ENCODE results near the gene IL1RAPL1. TPM values are rescaled to one million over a fixed set of nuclear protein-coding genes. Genes with fewer than 3 reads are reported as not detected.

IL1RAPL1 gene
- total RNA-seq, 4 donors from 2014 or later, result 8.2 to 10.9 (median 8.8) TPM

- H3K9me3 ChIP-seq, result peaks cover 0 to 5% (median 2%) of the 10 kb centered on the region in 4 donors
- H3K4me3 ChIP-seq, result no peak overlapping the region
- H3K36me3 ChIP-seq, result no peaks in the 10 kb centered on the region
- H3K27me3 ChIP-seq, result no peaks in the 10 kb centered on the region
- H3K4me1 ChIP-seq, result no peaks in the 10 kb centered on the region
- no peak overlapping the region for H3K27ac ChIP-seq
- DNase-seq (ENCODE audit: low spot score in 2 of 2), result no peak
- WGBS, 2 donors, result 46 to 60% methylated on average over 1 of the region's 1 CpG
- TF ChIP-seq CTCF (IDR thresholded peaks at IDR 0.05) (no peak), POLR2A (IDR thresholded peaks at IDR 0.05) (no peak), EP300 (IDR thresholded peaks at IDR 0.05) (no peak)
Observed at GRCh38 chrX:28552882-28553829, 34.1 kb upstream of the IL1RAPL1 start.

GRCh38 chrX:28576117-28576516 is 11.1 kb upstream of the IL1RAPL1 start:
- H3K36me3 ChIP-seq, result no peaks in the 10 kb centered on the region
- no peak overlapping the region for H3K4me3 ChIP-seq
- H3K27ac ChIP-seq, result no peak overlapping the region
- no peaks in the 10 kb centered on the region for H3K4me1 ChIP-seq
- no peaks in the 10 kb centered on the region for H3K27me3 ChIP-seq
- no peak for DNase-seq (ENCODE audit: low spot score in 2 of 2)
- 44 to 54% methylated on average over 3 of the region's 3 CpGs for WGBS, 2 donors
- TF ChIP-seq EP300 (IDR thresholded peaks at IDR 0.05) (no peak), POLR2A (IDR thresholded peaks at IDR 0.05) (no peak), CTCF (IDR thresholded peaks at IDR 0.05) (no peak)
- H3K9me3 ChIP-seq, result no peaks in the 10 kb centered on the region

GRCh38 chrX:28581522-28581921 is 5.7 kb upstream of the IL1RAPL1 start:
- DNase-seq (ENCODE audit: low spot score in 2 of 2), result no peak
- TF ChIP-seq POLR2A (IDR thresholded peaks at IDR 0.05) (no peak), EP300 (IDR thresholded peaks at IDR 0.05) (no peak), CTCF (IDR thresholded peaks at IDR 0.05) (no peak)
- peaks cover 0 to 8% of the 10 kb centered on the region in 2 donors for H3K27me3 ChIP-seq
- H3K36me3 ChIP-seq, result no peaks in the 10 kb centered on the region
- H3K9me3 ChIP-seq, result no peaks in the 10 kb centered on the region
- no peak overlapping the region for H3K27ac ChIP-seq
- no peaks in the 10 kb centered on the region for H3K4me1 ChIP-seq
- H3K4me3 ChIP-seq, result no peak overlapping the region

- TF ChIP-seq CTCF (IDR thresholded peaks at IDR 0.05) (no peak), POLR2A (IDR thresholded peaks at IDR 0.05) (no peak), EP300 (IDR thresholded peaks at IDR 0.05) (no peak)
- Histone ChIP-seq H3K4me3 (no peak overlapping the region), H3K27me3 (peaks cover 0 to 12% of the 10 kb centered on the region in 2 donors), H3K4me1 (no peaks in the 10 kb centered on the region), H3K36me3 (no peaks in the 10 kb centered on the region), H3K27ac (no peak overlapping the region), H3K9me3 (no peaks in the 10 kb centered on the region)
- no peak for DNase-seq (ENCODE audit: low spot score in 2 of 2)
- WGBS, 2 donors, result 46 to 51% methylated on average over 4 of the region's 4 CpGs
Observed at GRCh38 chrX:28582511-28582910, 4.7 kb upstream of the IL1RAPL1 start.

GRCh38 chrX:28584025-28584424 is 3.2 kb upstream of the IL1RAPL1 start:
- Histone ChIP-seq H3K27me3 (peaks cover 0 to 22% of the 10 kb centered on the region in 2 donors), H3K4me3 (no peak overlapping the region), H3K4me1 (no peaks in the 10 kb centered on the region), H3K9me3 (no peaks in the 10 kb centered on the region), H3K27ac (no peak overlapping the region), H3K36me3 (no peaks in the 10 kb centered on the region)
- no peak for TF ChIP-seq POLR2A (IDR thresholded peaks at IDR 0.05)
- no peak for TF ChIP-seq EP300 (IDR thresholded peaks at IDR 0.05)
- TF ChIP-seq CTCF (IDR thresholded peaks at IDR 0.05), result no peak
- DNase-seq (ENCODE audit: low spot score in 2 of 2), result no peak

All from tibial nerve (tissue), 4 donors.